WTC11 (cell line): ENCODE measurements around the gene IFFO2. TPM values are rescaled to one million over a fixed set of nuclear protein-coding genes. Genes with fewer than 3 reads are reported as not detected.

Source experiments
- ATAC-seq: fragments of 200-7000 bp; cut with Tn5 transposase; 2 replicates; pipeline ENCODE4 v1.10.0; 2021; ENCODE audit warnings: mild to moderate bottlenecking, moderate library complexity
- CTCF ChIA-PET: fragments of 300-600 bp; sonication (Branson Sonifier 250); formaldehyde crosslinking; loops from one replicate; lab custom pipeline; 2021; ENCODE audit warnings: antibody characterized with exemption; lab: Charles Lee
- POLR2A ChIA-PET: fragments of 350-600 bp; sonication (Branson Sonifier 250); formaldehyde crosslinking; loops from one replicate; lab custom pipeline; 2021; ENCODE audit warnings: antibody characterized with exemption; lab: Charles Lee
- DNase-seq: peaks from one replicate; pipeline ENCODE4 v3.0.0; 2021; ENCODE audit warnings: low spot score
- H3K27ac Mint-ChIP-seq: 2 replicates; pipeline ENCODE4 v1.8.0; 2021; ENCODE audit warnings: mixed read lengths
- H3K27me3 Mint-ChIP-seq: 2 replicates; pipeline ENCODE4 v1.8.0; 2021; ENCODE audit warnings: low read depth, mild to moderate bottlenecking, moderate library complexity, mixed read lengths
- H3K36me3 Mint-ChIP-seq: 2 replicates; pipeline ENCODE4 v1.8.0; 2021; ENCODE audit warnings: mixed read lengths
- H3K4me1 Mint-ChIP-seq: 2 replicates; pipeline ENCODE4 v1.8.0; 2022; ENCODE audit warnings: mixed read lengths
- H3K4me3 Mint-ChIP-seq: 2 replicates; pipeline ENCODE4 v1.8.0; 2021; ENCODE audit warnings: mild to moderate bottlenecking, moderate library complexity, mixed read lengths
- H3K9me3 Mint-ChIP-seq: 2 replicates; pipeline ENCODE4 v1.8.0; 2021; ENCODE audit warnings: mixed read lengths
- ARID4B ChIP-seq: sonication (generic); formaldehyde crosslinking; IDR thresholded peaks from 2 replicates; pipeline ENCODE4 v1.8.0; 2023; ENCODE audit warnings: missing genetic modification reagents, mild to moderate bottlenecking, borderline replicate concordance
- CDX4 ChIP-seq: fragments of 250-450 bp; sonication (Bioruptor Pico); IDR thresholded peaks from 2 replicates; pipeline ENCODE4 v1.9.0; 2021; ENCODE audit warnings: moderate library complexity, mild to moderate bottlenecking, inconsistent platforms, borderline replicate concordance
- CREB1 ChIP-seq: sonication (generic); formaldehyde crosslinking; IDR thresholded peaks from 2 replicates; pipeline ENCODE4 v1.8.0; 2023; ENCODE audit warnings: mild to moderate bottlenecking, missing genetic modification reagents
- CTCF ChIP-seq: fragments of 200-600 bp; IDR thresholded peaks from 2 replicates; pipeline ENCODE4 v1.8.0; 2022; ENCODE audit warnings: antibody characterized with exemption
- FOXJ3 ChIP-seq: sonication (generic); formaldehyde crosslinking; IDR thresholded peaks from 2 replicates; pipeline ENCODE4 v1.9.0; 2021; ENCODE audit warnings: missing genetic modification reagents, mild to moderate bottlenecking, borderline replicate concordance
- JAZF1 ChIP-seq: fragments of 250-450 bp; sonication (Bioruptor Pico); IDR thresholded peaks from 2 replicates; pipeline ENCODE4 v1.9.0; 2021; ENCODE audit warnings: moderate library complexity, mild to moderate bottlenecking, inconsistent platforms
- NFE2L1 ChIP-seq: sonication (generic); formaldehyde crosslinking; IDR thresholded peaks from 2 replicates; pipeline ENCODE4 v1.8.1; 2023; ENCODE audit warnings: missing genetic modification reagents
- NFYB ChIP-seq: sonication (generic); formaldehyde crosslinking; conservative IDR thresholded peaks from 2 replicates; pipeline ENCODE4 v1.8.0; 2022; ENCODE audit warnings: low read depth, missing genetic modification reagents
- NR1H2 ChIP-seq: sonication (generic); formaldehyde crosslinking; IDR thresholded peaks from 2 replicates; pipeline ENCODE4 v1.9.0; 2021; ENCODE audit warnings: mild to moderate bottlenecking, moderate library complexity, missing genetic modification reagents
- NR2C2 ChIP-seq: sonication (generic); formaldehyde crosslinking; IDR thresholded peaks from 2 replicates; pipeline ENCODE4 v1.8.0; 2022; ENCODE audit warnings: mild to moderate bottlenecking, missing genetic modification reagents
- RELA ChIP-seq: sonication (generic); formaldehyde crosslinking; IDR thresholded peaks from 2 replicates; pipeline ENCODE4 v1.8.1; 2022; ENCODE audit warnings: missing genetic modification reagents, mild to moderate bottlenecking, borderline replicate concordance
- SMAD4 ChIP-seq: sonication (generic); formaldehyde crosslinking; IDR thresholded peaks from 2 replicates; pipeline ENCODE4 v1.8.0; 2022; ENCODE audit warnings: mild to moderate bottlenecking, missing genetic modification reagents
- STAT6 ChIP-seq: sonication (generic); formaldehyde crosslinking; conservative IDR thresholded peaks from 2 replicates; pipeline ENCODE4 v1.8.1; 2023; ENCODE audit warnings: mild to moderate bottlenecking, low read depth, missing genetic modification reagents, moderate library complexity
- ZNF138 ChIP-seq: sonication (generic); formaldehyde crosslinking; conservative IDR thresholded peaks from 2 replicates; pipeline ENCODE4 v1.8.1; 2022; ENCODE audit warnings: mild to moderate bottlenecking, moderate library complexity, missing genetic modification reagents
- ZNF263 ChIP-seq: sonication (generic); formaldehyde crosslinking; IDR thresholded peaks from 2 replicates; pipeline ENCODE4 v1.8.1; 2022; ENCODE audit warnings: low read depth, mild to moderate bottlenecking, moderate library complexity, missing genetic modification reagents
- ZNF281 ChIP-seq: sonication (generic); formaldehyde crosslinking; IDR thresholded peaks from 2 replicates; pipeline ENCODE4 v1.8.0; 2023; ENCODE audit warnings: mild to moderate bottlenecking, missing genetic modification reagents
- ZNF416 ChIP-seq: fragments of 250-450 bp; sonication (Bioruptor Pico); IDR thresholded peaks from 2 replicates; pipeline ENCODE4 v1.9.0; 2021; ENCODE audit warnings: mild to moderate bottlenecking, inconsistent platforms
- total RNA-seq: library from RNA; stranded (reverse); gene quantifications from 3 replicates; pipeline ENCODE4 v1.2.3, GENCODE V29; 2021

The IFFO2 gene
- total RNA-seq, 1 experiment from 2014 or later = 8.1 TPM

GRCh38 chr1:18963968-18964367 lies 7.5 kb upstream of the IFFO2 start:
- TF ChIP-seq SMAD4 (CRISPR knock-in tag) (no peak), NFYB (CRISPR knock-in tag) (no peak), FOXJ3 (CRISPR knock-in tag) (no peak), ZNF263 (CRISPR knock-in tag) (no peak), RELA (no peak), NFE2L1 (CRISPR knock-in tag) (no peak)
- ChIA-PET CTCF (interaction anchor here (2.8 kb wide), 1 partner anchor 48 kb away, joined by 7 read pairs; no protein-coding TSS in a partner anchor), POLR2A (interaction anchor here (2.5 kb wide), 1 partner anchor 7 kb away, joined by 12 read pairs; the partner anchor contains the start of gene IFFO2)
- no peak overlapping the region for H3K27ac Mint-ChIP-seq
- no peaks in the 10 kb centered on the region for H3K9me3 Mint-ChIP-seq
- DNase-seq (no peak), ATAC-seq (no peak)
- peaks cover 5% of the 10 kb centered on the region for H3K4me1 Mint-ChIP-seq
- H3K4me3 Mint-ChIP-seq = no peak overlapping the region
- no peaks in the 10 kb centered on the region for H3K36me3 Mint-ChIP-seq
- peaks cover 29% of the 10 kb centered on the region for H3K27me3 Mint-ChIP-seq

GRCh38 chr1:18962855-18963737 lies 6.6 kb upstream of the IFFO2 start:
- Mint-ChIP-seq H3K27ac (no peak overlapping the region), H3K36me3 (no peaks in the 10 kb centered on the region), H3K27me3 (peaks cover 35% of the 10 kb centered on the region), H3K4me1 (peaks cover 5% of the 10 kb centered on the region), H3K9me3 (no peaks in the 10 kb centered on the region), H3K4me3 (no peak overlapping the region)
- TF ChIP-seq CREB1 (CRISPR knock-in tag) (no peak), CTCF (no peak), JAZF1 (CRISPR knock-in tag) (no peak), ZNF416 (no peak), ZNF281 (no peak), ZNF138 (CRISPR knock-in tag) (no peak), ARID4B (no peak), CDX4 (CRISPR knock-in tag) (no peak), SMAD4 (CRISPR knock-in tag) (no peak), NR2C2 (CRISPR knock-in tag) (no peak), NR1H2 (CRISPR knock-in tag) (no peak), STAT6 (CRISPR knock-in tag) (no peak), NFYB (CRISPR knock-in tag) (no peak)
- DNase-seq (no peak), ATAC-seq (no peak)
- CTCF ChIA-PET = interaction anchor here (0.6 to 1.4 kb wide), 4 partner anchors 50 to 169 kb away, joined by 3 to 9 read pairs (median 4); no protein-coding TSS in a partner anchor
- POLR2A ChIA-PET = interaction anchor here (0.7 kb wide), 1 partner anchor 60 kb away, joined by 9 read pairs; no protein-coding TSS in a partner anchor
